Measurements from ENCODE around the gene SIKE1.
"Not testable (repeated sequence)": the region's sequence is repeated elsewhere in the genome, so short reads cannot be mapped to it uniquely, and the experiment has no call there.

Gene SIKE1

GRCh38 chr1:114780344-114781226, at the start of gene SIKE1:
SIKE1 (minus strand) TSS chr1:114780685; CDS start chr1:114780607, 78 bp downstream.
- peak; percentile 92 for DNase-seq
- H3K27me3 Mint-ChIP-seq: peaks cover 3% of the 10 kb centered on the region
- H3K9me3 Mint-ChIP-seq: no peaks in the 10 kb centered on the region
- peak within 1 kb of the TSS; percentile 99 for H3K27ac Mint-ChIP-seq
- peaks cover 27% of the 10 kb centered on the region for H3K4me1 Mint-ChIP-seq (ENCODE audit: low read depth)
- H3K36me3 Mint-ChIP-seq (ENCODE audit: low read depth): peaks cover 46% of the 10 kb centered on the region
- H3K4me3 Mint-ChIP-seq: peak within 1 kb of the TSS; percentile 100

DNA sequence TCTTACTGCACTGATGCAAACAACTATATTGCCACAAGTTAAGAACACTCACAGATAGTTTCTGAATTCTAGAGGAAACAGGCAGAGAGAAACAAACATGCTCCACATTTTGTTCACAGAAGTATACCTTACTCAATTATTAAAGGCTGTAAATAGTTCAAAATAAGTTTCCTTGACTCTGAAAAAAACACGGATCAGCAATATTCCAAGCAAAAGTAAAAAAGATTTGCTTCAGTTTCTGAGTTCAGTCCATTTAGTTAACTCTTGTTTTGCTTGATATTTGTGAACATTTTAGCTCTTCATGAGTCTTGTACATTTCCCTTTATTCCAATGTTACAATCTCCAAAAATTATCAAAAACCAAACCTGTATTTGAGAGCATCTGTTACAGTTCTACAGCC, 49.6 kb upstream of the SIKE1 start:
- not testable (repeated sequence) for H3K27ac Mint-ChIP-seq

GRCh38 chr1:114828251-114828650, 47.8 kb upstream of the SIKE1 start:
- Mint-ChIP-seq H3K9me3 (peaks cover 16% of the 10 kb centered on the region), H3K4me3 (no peak overlapping the region), H3K36me3 (ENCODE audit: low read depth) (no peaks in the 10 kb centered on the region), H3K4me1 (ENCODE audit: low read depth) (no peaks in the 10 kb centered on the region), H3K27ac (no peak overlapping the region), H3K27me3 (peaks cover 18% of the 10 kb centered on the region)
- DNase-seq: no peak

More for the DNA sequence above, 49.6 kb upstream of the SIKE1 start:
- H3K36me3 Mint-ChIP-seq (ENCODE audit: low read depth); H3K9me3 Mint-ChIP-seq; H3K4me1 Mint-ChIP-seq (ENCODE audit: low read depth); DNase-seq; H3K4me3 Mint-ChIP-seq: not testable (repeated sequence)
- H3K27me3 Mint-ChIP-seq: peaks cover 15% of the 10 kb centered on the region

DNA sequence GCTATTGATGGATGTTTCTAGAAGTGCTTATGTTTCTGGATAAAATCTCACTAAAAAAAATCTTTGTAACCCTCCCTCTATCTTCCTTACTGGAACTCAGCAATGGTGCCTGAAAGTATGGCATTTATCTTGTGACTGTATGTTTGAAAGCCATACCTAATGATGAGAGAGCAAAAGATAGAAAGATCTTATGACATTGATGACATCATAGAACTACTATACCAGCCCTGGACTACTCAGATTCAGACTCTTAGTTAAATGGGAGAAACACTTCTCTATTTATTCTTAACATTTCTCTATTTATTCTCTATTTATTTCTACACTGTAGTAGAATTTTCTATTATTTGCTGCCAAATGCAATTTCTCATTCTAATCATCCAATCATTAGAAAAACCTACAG, 41.5 kb upstream of the SIKE1 start:
- Mint-ChIP-seq H3K27ac (no peak overlapping the region), H3K4me1 (ENCODE audit: low read depth) (no peaks in the 10 kb centered on the region)

GRCh38 chr1:114820392-114820791, 39.9 kb upstream of the SIKE1 start:
- Mint-ChIP-seq H3K4me3 (no peak overlapping the region), H3K9me3 (peaks cover 31% of the 10 kb centered on the region), H3K4me1 (ENCODE audit: low read depth) (no peaks in the 10 kb centered on the region), H3K27ac (no peak overlapping the region), H3K36me3 (ENCODE audit: low read depth) (no peaks in the 10 kb centered on the region), H3K27me3 (peaks cover 20% of the 10 kb centered on the region)
- DNase-seq: no peak

More for the DNA sequence above, 41.5 kb upstream of the SIKE1 start:
- Mint-ChIP-seq H3K9me3 (peaks cover 33% of the 10 kb centered on the region), H3K36me3 (ENCODE audit: low read depth) (no peaks in the 10 kb centered on the region), H3K4me3 (no peak overlapping the region), H3K27me3 (peaks cover 28% of the 10 kb centered on the region)
- no peak for DNase-seq

GRCh38 chr1:114819869-114820268, 39.4 kb upstream of the SIKE1 start:
- H3K27me3 Mint-ChIP-seq: peaks cover 22% of the 10 kb centered on the region
- H3K27ac Mint-ChIP-seq: no peak overlapping the region
- no peak overlapping the region for H3K4me3 Mint-ChIP-seq
- peaks cover 28% of the 10 kb centered on the region for H3K9me3 Mint-ChIP-seq
- no peaks in the 10 kb centered on the region for H3K36me3 Mint-ChIP-seq (ENCODE audit: low read depth)
- DNase-seq: no peak
- no peaks in the 10 kb centered on the region for H3K4me1 Mint-ChIP-seq (ENCODE audit: low read depth)

DNA sequence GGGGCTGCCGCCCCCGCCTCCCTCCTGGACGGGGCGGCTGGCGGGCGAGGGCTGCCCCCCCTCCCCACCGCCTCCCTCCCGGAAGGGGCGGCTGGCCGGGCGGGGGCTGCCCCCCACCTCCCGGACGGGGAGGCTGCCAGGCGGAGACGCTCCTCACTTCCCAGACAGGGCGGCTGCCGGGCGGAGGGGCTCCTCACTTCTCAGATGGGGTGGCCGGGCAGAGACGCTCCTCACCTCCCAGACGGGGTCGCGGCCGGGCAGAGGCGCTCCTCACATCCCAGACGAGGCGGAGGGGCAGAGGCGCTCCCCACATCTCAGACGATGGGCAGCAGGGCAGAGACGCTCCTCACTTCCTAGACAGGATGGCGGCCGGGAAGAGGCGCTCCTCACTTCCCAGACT, 24.0 kb upstream of the SIKE1 start:
- not testable (repeated sequence) for DNase-seq; H3K36me3 Mint-ChIP-seq (ENCODE audit: low read depth); H3K9me3 Mint-ChIP-seq; H3K27ac Mint-ChIP-seq; H3K4me3 Mint-ChIP-seq; H3K4me1 Mint-ChIP-seq (ENCODE audit: low read depth)
- H3K27me3 Mint-ChIP-seq: peaks cover 22% of the 10 kb centered on the region

DNA sequence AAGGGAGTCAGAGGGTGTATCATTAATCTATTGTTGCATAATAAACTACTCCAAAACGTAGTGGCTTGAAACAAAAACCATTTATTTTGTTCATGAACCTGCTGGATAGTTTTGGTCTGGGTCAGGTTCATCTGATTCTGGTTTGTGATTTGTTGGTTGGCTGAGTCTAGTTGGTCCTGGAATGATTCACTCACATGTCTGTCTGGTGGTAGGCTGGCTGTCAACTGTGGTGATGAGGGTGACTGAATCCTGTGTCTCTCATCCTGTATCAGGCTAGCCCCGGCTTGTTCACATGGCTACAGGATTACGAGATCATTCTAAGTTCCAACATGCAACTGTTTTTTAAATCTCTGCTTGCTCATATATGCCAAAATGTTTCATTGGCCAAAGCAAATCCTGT, 22.5 kb upstream of the SIKE1 start:
- H3K27me3 Mint-ChIP-seq: peaks cover 24% of the 10 kb centered on the region
- no peak for DNase-seq
- no peaks in the 10 kb centered on the region for H3K9me3 Mint-ChIP-seq
- H3K4me1 Mint-ChIP-seq (ENCODE audit: low read depth): no peaks in the 10 kb centered on the region
- H3K4me3 Mint-ChIP-seq: no peak overlapping the region
- no peaks in the 10 kb centered on the region for H3K36me3 Mint-ChIP-seq (ENCODE audit: low read depth)
- no peak overlapping the region for H3K27ac Mint-ChIP-seq

DNA sequence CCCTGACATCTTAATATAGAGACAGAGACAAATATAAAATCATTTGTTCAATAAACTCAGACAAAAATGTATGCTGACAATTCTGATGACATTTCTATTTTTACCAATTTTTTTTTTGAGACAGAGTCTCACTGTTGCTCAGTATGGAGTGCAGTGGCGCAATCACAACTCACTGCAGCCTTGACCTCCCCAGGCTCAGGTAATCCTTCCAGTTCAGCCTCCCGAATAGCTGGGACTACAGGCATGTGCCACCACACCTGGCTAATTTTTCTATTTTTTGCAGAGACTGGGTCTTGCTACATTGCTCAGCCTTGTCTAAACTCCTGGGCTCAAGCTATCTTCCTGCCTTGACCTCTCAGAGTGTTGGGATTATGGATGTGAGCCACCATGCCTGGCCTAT, 13.6 kb upstream of the SIKE1 start:
- Mint-ChIP-seq H3K27ac (no peak overlapping the region), H3K9me3 (no peaks in the 10 kb centered on the region), H3K4me3 (no peak overlapping the region), H3K27me3 (peaks cover 27% of the 10 kb centered on the region), H3K4me1 (ENCODE audit: low read depth) (no peaks in the 10 kb centered on the region), H3K36me3 (ENCODE audit: low read depth) (no peaks in the 10 kb centered on the region)
- DNase-seq: no peak

- Mint-ChIP-seq H3K27me3 (peaks cover 22% of the 10 kb centered on the region), H3K9me3 (peaks cover 20% of the 10 kb centered on the region)
- not testable (repeated sequence) for H3K36me3 Mint-ChIP-seq (ENCODE audit: low read depth); H3K27ac Mint-ChIP-seq; DNase-seq; H3K4me3 Mint-ChIP-seq; H3K4me1 Mint-ChIP-seq (ENCODE audit: low read depth)
Measured at GRCh38 chr1:114790581-114790980, 10.1 kb upstream of the SIKE1 start.

GRCh38 chr1:114786440-114786839, 6.0 kb upstream of the SIKE1 start:
- not testable (repeated sequence) for H3K4me3 Mint-ChIP-seq; H3K36me3 Mint-ChIP-seq (ENCODE audit: low read depth); H3K27ac Mint-ChIP-seq

DNA sequence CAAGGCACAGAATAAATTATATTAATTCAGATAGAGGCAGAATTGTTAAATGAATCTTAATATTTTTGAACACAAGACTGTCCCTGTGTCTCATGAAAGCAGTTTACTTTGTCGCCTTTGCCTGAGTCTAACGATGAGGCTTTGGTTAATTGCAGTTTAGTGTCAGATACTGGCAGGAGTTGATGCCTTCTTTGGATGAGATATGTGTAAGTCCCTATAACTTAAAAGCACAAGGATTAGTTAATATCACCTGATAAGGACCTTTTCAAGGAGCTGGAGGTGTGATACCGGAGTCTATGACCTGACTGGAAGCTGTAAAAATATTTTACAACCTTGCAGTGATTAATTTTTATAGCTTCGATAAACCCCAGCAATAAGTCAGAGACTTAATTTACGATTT, 2.0 kb upstream of the SIKE1 start:
- no peak for DNase-seq
- Mint-ChIP-seq H3K36me3 (ENCODE audit: low read depth) (peaks cover 29% of the 10 kb centered on the region), H3K27me3 (peaks cover 6% of the 10 kb centered on the region), H3K9me3 (peaks cover 17% of the 10 kb centered on the region), H3K27ac (no peak overlapping the region), H3K4me3 (no peak overlapping the region), H3K4me1 (ENCODE audit: low read depth) (peaks cover 24% of the 10 kb centered on the region)

More at GRCh38 chr1:114786440-114786839, 6.0 kb upstream of the SIKE1 start:
- not testable (repeated sequence) for DNase-seq; H3K4me1 Mint-ChIP-seq (ENCODE audit: low read depth)
- H3K27me3 Mint-ChIP-seq: peaks cover 17% of the 10 kb centered on the region
- peaks cover 20% of the 10 kb centered on the region for H3K9me3 Mint-ChIP-seq

DNA sequence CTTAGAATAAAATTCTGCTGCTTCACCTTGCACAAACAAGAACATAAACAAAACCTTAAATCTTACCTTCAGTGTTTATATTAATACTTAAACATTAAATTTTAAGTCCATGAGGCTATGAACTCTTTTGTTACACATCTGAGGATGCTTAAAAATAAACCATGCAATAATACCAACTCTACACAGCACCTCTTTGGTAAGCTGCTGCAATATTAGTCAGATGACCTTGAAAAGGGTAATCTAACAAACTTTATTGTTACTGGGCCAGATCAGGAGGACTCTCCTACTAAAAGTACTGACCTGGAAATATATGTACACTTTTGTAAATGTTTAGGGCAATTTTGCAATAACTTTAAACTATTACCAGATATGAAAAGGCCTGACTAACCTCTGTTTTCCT, 763 bp downstream of the SIKE1 start:
- no peaks in the 10 kb centered on the region for H3K9me3 Mint-ChIP-seq
- peak overlapping the region; percentile 100 for H3K4me3 Mint-ChIP-seq
- H3K27me3 Mint-ChIP-seq: no peaks in the 10 kb centered on the region
- H3K36me3 Mint-ChIP-seq (ENCODE audit: low read depth): peaks cover 55% of the 10 kb centered on the region
- peaks cover 27% of the 10 kb centered on the region for H3K4me1 Mint-ChIP-seq (ENCODE audit: low read depth)
- no peak for DNase-seq
- H3K27ac Mint-ChIP-seq: peak overlapping the region; percentile 99

DNA sequence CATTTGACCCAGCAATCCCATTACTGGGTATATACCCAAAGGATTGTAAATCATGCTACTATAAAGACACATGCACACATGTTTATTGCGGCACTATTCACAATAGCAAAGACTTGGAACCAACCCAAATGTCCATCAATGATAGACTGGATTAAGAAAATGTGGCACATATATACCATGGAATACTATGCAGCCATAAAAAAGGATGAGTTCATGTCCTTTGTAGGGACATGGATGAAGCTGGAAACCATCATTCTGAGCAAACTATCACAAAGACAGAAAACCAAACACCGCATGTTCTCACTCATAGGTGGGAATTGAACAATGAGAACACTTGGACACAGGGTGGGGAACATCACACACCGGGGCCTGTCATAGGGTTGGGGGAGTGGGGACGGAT, 3.8 kb downstream of the SIKE1 start:
- not testable (repeated sequence) for H3K4me3 Mint-ChIP-seq, H3K27me3 Mint-ChIP-seq, H3K27ac Mint-ChIP-seq, DNase-seq, H3K9me3 Mint-ChIP-seq
- Mint-ChIP-seq H3K4me1 (ENCODE audit: low read depth) (peaks cover 27% of the 10 kb centered on the region), H3K36me3 (ENCODE audit: low read depth) (peaks cover 80% of the 10 kb centered on the region)

- H3K9me3 Mint-ChIP-seq: no peaks in the 10 kb centered on the region
- no peaks in the 10 kb centered on the region for H3K27me3 Mint-ChIP-seq
- H3K4me1 Mint-ChIP-seq (ENCODE audit: low read depth): no peaks in the 10 kb centered on the region
- H3K4me3 Mint-ChIP-seq: no peak overlapping the region
- peaks cover 81% of the 10 kb centered on the region for H3K36me3 Mint-ChIP-seq (ENCODE audit: low read depth)
- H3K27ac Mint-ChIP-seq: no peak overlapping the region
- no peak for DNase-seq
Measured at GRCh38 chr1:114771992-114772391, 8.5 kb downstream of the SIKE1 start.
